Spleen (tissue), 11 donors: Measurements from ENCODE around the gene TNFRSF18. TPM values are rescaled to one million over a fixed set of nuclear protein-coding genes. Genes with fewer than 3 reads are reported as not detected.
A peak's percentile ranks its signal among the peaks of the same experiment; 100 is the strongest.

Experiments
- DNase-seq: peaks from one replicate; pipeline ENCODE4 v3.0.0-alpha.2; 2020
- H3K27ac ChIP-seq, 8 donors: fragments of 200-600 bp; sonication (generic) in 7 of 8; 1 replicate in 4 of 8; 2 replicates in 4 of 8; pipeline versions ENCODE4 v1.5.0 to v1.8.0; 2016 to 2021; ENCODE audit warnings: inconsistent platforms in 4 of 8, mild to moderate bottlenecking in 4 of 8, moderate library complexity in 1 of 8
- H3K27me3 ChIP-seq, 7 donors: fragments of 200-600 bp; sonication (generic) in 6 of 7; replicated peaks in 1 of 7; 1 replicate in 4 of 7; 2 replicates in 3 of 7; pipeline versions ENCODE4 v1.5.0 to v1.8.0; 2016 to 2021; ENCODE audit warnings: inconsistent platforms in 3 of 7, mild to moderate bottlenecking in 1 of 7
- H3K36me3 ChIP-seq, 6 donors: fragments of 200-600 bp; sonication (generic) in 5 of 6; 1 replicate in 4 of 6; 2 replicates in 2 of 6; pipeline versions ENCODE4 v1.5.0 to v1.8.0; 2016 to 2021; ENCODE audit warnings: inconsistent platforms in 2 of 6
- H3K4me1 ChIP-seq, 6 donors: fragments of 200-600 bp; sonication (generic) in 5 of 6; 1 replicate in 3 of 6; 2 replicates in 3 of 6; pipeline versions ENCODE4 v1.5.0 to v1.8.0; 2016 to 2021; ENCODE audit warnings: inconsistent platforms in 3 of 6
- H3K4me3 ChIP-seq, 8 donors: fragments of 200-600 bp; sonication (generic) in 7 of 8; 1 replicate in 4 of 8; 2 replicates in 4 of 8; pipeline versions ENCODE4 v1.5.0 to v1.8.0; 2016 to 2021; ENCODE audit warnings: inconsistent platforms in 4 of 8, mild to moderate bottlenecking in 4 of 8, moderate library complexity in 2 of 8
- H3K9me3 ChIP-seq, 8 donors: fragments of 200-600 bp; sonication (generic) in 7 of 8; 1 replicate in 4 of 8; 2 replicates in 4 of 8; pipeline versions ENCODE4 v1.5.0 to v1.8.0; 2016 to 2021; ENCODE audit warnings: inconsistent platforms in 4 of 8
- POLR2A ChIP-seq, 3 donors: fragments of 450-650 bp; IDR thresholded peaks; one replicate each; pipeline ENCODE4 v1.5.1; 2017; ENCODE audit warnings: antibody characterized with exemption in 3 of 3, mild to moderate bottlenecking in 1 of 3
- POLR2AphosphoS5 ChIP-seq, 3 donors: sonication (generic); formaldehyde crosslinking; IDR thresholded peaks; one replicate each; pipeline ENCODE4 v1.5.1; 2017; ENCODE audit warnings: antibody characterized with exemption in 3 of 3
- WGBS, 5 donors: extraction: QIAGEN DNeasy Blood & Tissue Kit in 3 of 5; methylation state at CpG; one replicate each; pipeline versions ENCODE4 v1.1.5 to v1.1.7; 2013 to 2018; 5-methylcytosine and 5-hydroxymethylcytosine counted together
- intact Hi-C: fragments of 100-400 bp; cut with DNase I; formaldehyde crosslinking; loops from one replicate; pipeline ENCODE4 v1.15.0; 2023; ENCODE audit warnings: low total_unique reads
- polyA plus RNA-seq, 3 donors: library from polyadenylated mRNA; stranded (reverse); fragments of 200-250 nt; gene quantifications; one replicate each; pipeline ENCODE4 v1.2.1, GENCODE V29; 2013
- total RNA-seq, 7 donors: library from RNA; depleted of rRNA in 3 of 7; stranded (reverse); fragments of >200 nt in 3 of 7; fragmentation: NEBNext Ultra II Directional in 4 of 7; extraction: Animal tissue kit (Norgen Biotek cat#: 25700) in 4 of 7; gene quantifications; one replicate each; pipeline versions ENCODE4 v1.1.0 to v1.2.1, GENCODE V29; 2016 to 2021
- TF ChIP-seq, protein P1 (sequence below), 11 experiments: fragments of 200-600 bp in 7 of 11; fragments of 450-650 bp in 4 of 11; sonication (generic) in 4 of 11; IDR thresholded peaks in 8 of 11; conservative IDR thresholded peaks in 3 of 11; 1 replicate in 7 of 11; 2 replicates in 4 of 11; pipeline versions ENCODE4 v1.4.0 to v1.8.0; 2016 to 2021; ENCODE audit warnings: antibody characterized with exemption in 11 of 11, inconsistent platforms in 4 of 11, mild to moderate bottlenecking in 1 of 11
- donor health status: healthy with polysubstance abuse.
- donor health status: DM: no; HTN: no; CAD: no; lungs with moderate emphysema.
- donor health status: DM: no; HTN: no; CAD: no.
- donor health status: Bipolar disorder and iron deficiency.
- donor health status: healthy.
- donor health status: DM: no; HTN: no; CAD: no.
- donor health status: DM: yes; HTN: yes; CAD: no.

Gene TNFRSF18
- total and polyA plus RNA-seq, 10 donors = 5.2 to 16.3 (median 7.6) TPM

DNA sequence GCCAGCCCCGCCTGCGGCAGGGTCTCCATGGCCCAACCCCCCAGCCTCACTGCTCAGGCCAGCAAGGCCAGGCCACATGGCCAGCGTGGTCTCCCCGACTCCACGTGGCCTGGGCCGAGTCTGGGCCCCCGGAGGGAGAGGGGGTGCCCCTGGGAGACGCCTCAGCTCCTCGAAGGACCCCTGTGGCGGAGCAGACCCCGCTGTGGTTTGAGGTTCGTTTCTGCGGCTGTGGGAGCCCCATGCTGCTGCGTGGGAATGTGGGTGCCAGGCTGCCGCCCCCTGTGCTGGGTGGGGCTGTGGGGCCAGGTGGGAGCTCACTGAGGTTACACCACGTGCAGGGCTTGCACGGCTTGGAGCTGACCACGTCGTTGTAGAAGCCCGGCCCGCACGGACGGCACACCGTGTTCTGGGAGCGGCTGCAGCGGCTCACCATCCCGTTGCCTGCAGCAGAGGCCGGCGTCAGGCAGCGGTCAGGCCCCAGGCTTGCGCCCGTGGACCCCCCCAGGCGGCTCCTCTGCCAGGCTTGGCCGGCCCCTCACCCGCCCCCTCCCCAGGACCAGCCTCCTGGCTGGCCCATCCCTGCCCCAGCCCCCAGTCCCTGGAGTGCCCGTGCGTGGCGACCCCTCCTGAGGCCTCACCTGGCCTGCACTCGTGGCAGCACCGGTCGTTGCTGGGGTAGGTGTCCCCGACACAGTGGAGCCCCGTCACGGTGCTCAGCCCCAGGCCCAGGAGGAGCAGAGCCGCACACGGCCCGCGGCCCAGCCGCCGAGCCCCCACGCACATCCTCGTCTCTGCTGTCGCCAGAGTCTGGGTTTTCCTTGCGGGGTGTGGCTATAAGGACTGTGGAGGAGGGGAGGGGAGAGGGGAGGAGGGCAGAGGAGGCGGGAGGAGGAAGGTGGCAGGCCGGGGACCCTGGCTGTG lies 7.2 kb upstream of the TNFRSF18 start, which contains the start of gene TNFRSF4:
TSS of gene TNFRSF4 (minus strand) at position 809 of the 921 bp plus-strand sequence. CDS start at position 783, 26 bp downstream.
- Histone ChIP-seq H3K27me3 (peaks cover 0 to 46% (median 0%) of the 10 kb centered on the region in 7 donors), H3K4me3 (peak within 1 kb of the TSS; percentile 22 to 64 (median 36)), H3K4me1 (peaks cover 38 to 84% (median 58%) of the 10 kb centered on the region in 6 donors), H3K36me3 (peaks cover 0 to 40% (median 24%) of the 10 kb centered on the region in 6 donors), H3K27ac (peak within 1 kb of the TSS in 7 of 8 donors; percentile 32 to 82 (median 75)), H3K9me3 (no peaks in the 10 kb centered on the region)
- peak; percentile 81 for DNase-seq
- intact Hi-C loops = no loop called here
- 7 to 19% (median 17%) methylated on average over 18 to 56 of the region's 56 CpGs for WGBS, 5 donors
- TF ChIP-seq POLR2A (IDR thresholded peaks at IDR 0.05) (no peak), POLR2AphosphoS5 (IDR thresholded peaks at IDR 0.05) (peak in 2 of 3 donors; percentile 41 to 62)
- TF ChIP-seq, protein P1, sequence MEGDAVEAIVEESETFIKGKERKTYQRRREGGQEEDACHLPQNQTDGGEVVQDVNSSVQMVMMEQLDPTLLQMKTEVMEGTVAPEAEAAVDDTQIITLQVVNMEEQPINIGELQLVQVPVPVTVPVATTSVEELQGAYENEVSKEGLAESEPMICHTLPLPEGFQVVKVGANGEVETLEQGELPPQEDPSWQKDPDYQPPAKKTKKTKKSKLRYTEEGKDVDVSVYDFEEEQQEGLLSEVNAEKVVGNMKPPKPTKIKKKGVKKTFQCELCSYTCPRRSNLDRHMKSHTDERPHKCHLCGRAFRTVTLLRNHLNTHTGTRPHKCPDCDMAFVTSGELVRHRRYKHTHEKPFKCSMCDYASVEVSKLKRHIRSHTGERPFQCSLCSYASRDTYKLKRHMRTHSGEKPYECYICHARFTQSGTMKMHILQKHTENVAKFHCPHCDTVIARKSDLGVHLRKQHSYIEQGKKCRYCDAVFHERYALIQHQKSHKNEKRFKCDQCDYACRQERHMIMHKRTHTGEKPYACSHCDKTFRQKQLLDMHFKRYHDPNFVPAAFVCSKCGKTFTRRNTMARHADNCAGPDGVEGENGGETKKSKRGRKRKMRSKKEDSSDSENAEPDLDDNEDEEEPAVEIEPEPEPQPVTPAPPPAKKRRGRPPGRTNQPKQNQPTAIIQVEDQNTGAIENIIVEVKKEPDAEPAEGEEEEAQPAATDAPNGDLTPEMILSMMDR (IDR thresholded peaks at IDR 0.05 in 8 of 11, conservative IDR thresholded peaks at IDR 0.05 in 3 of 11) = no peak

DNA sequence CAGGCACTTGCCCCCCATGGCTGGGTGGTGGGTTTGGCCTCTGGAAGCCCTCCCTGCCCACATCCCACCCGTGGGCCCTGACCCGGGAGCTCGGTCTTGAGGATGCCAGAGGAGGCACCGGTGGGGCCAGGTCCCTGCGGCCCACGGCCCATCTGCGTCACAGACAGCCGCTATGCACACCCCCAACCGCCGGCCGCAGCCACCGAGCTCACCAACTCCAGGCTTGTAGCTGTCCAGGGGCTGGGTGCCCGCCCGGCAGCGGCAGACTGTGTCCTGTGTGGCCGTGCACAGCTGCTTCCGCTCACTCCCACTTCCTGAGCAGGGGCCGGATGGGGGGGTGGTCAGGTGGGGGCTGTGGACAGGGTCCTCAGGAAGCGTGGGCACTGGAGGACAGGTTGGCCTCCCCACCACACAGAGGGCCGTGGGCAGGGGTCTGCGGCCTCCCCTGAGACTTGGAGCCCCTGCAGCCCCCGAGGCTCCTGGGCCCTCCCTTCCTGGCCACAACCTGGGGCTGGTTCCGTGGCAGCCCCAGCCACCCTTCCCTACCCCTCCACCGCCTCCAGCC lies 6.5 kb upstream of the TNFRSF18 start:
- Histone ChIP-seq H3K4me1 (peaks cover 45 to 91% (median 65%) of the 10 kb centered on the region in 6 donors), H3K9me3 (no peaks in the 10 kb centered on the region), H3K4me3 (peak overlapping the region; percentile 22 to 64 (median 36)), H3K36me3 (peaks cover 0 to 33% (median 17%) of the 10 kb centered on the region in 6 donors), H3K27me3 (peaks cover 0 to 54% (median 4%) of the 10 kb centered on the region in 7 donors), H3K27ac (peak overlapping the region in 7 of 8 donors; percentile 32 to 82 (median 75))
- TF ChIP-seq POLR2A (IDR thresholded peaks at IDR 0.05) = no peak
- TF ChIP-seq, protein P1 (IDR thresholded peaks at IDR 0.05 in 8 of 11, conservative IDR thresholded peaks at IDR 0.05 in 3 of 11) = no peak
- peak; percentile 72 to 85 (median 81) for TF ChIP-seq POLR2AphosphoS5 (IDR thresholded peaks at IDR 0.05)
- WGBS, 5 donors = 0 to 2% (median 1%) methylated on average over 14 to 24 of the region's 24 CpGs
- intact Hi-C loops = no loop called here
- peak; percentile 92 for DNase-seq

DNA sequence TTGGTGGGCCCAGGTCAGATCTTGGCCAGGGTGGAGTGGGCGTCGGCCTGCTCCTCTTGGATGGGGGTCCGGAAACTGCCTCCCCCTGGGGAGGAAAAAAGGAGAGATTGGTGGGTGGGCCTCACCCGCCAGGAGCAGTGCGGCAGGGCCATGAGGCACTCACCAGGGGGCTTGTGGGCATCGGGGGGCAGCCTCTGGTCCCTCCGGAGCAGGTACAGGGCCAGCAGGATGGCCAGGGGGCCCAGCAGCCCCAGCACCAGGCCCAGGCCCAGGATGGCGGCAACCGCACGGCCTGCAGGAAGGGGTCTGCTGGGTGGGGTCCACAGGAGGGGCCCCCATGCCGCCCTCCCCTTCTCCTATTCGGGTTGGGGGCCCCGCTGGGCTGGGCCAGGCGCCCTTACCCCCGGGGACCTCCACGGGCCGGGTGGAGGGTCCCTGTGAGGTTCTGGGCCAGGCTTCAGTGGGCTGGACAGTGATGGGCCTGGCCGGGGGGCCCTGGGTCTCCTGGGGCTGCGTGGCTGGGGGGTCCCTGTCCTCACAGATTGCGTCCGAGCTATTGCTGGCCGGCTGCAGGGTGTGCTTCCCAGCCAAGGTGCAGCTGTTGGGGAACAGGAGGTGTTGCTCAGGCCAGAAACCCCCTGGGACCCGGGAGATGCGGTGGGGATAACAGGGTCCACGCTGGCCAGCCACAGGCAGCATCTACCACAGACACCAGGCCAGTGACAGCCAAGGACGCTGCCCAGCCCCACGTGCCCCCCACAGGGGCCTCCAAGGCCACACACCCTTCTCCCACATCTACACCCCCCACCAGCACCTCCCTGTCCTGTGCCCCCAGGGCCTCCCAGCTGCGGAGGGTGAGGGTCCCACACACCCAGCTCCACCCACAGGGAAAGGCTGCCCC lies 5.4 kb upstream of the TNFRSF18 start:
- 78 to 90% (median 83%) methylated on average over 20 to 28 of the region's 28 CpGs for WGBS, 5 donors
- H3K4me1 ChIP-seq = peaks cover 54 to 99% (median 73%) of the 10 kb centered on the region in 6 donors
- TF ChIP-seq POLR2A (IDR thresholded peaks at IDR 0.05) (no peak), POLR2AphosphoS5 (IDR thresholded peaks at IDR 0.05) (no peak)
- TF ChIP-seq, protein P1 (IDR thresholded peaks at IDR 0.05 in 8 of 11, conservative IDR thresholded peaks at IDR 0.05 in 3 of 11) = no peak
- peaks cover 0 to 65% (median 12%) of the 10 kb centered on the region in 7 donors for H3K27me3 ChIP-seq
- peak overlapping the region in 5 of 8 donors; percentile 4 to 64 (median 40) for H3K4me3 ChIP-seq
- peaks cover 0 to 22% (median 6%) of the 10 kb centered on the region in 6 donors for H3K36me3 ChIP-seq
- intact Hi-C loops = no loop called here
- no peaks in the 10 kb centered on the region for H3K9me3 ChIP-seq
- H3K27ac ChIP-seq = peak overlapping the region in 4 of 8 donors; percentile 75 to 82 (median 79)
- DNase-seq = peak; percentile 73
